Stimulated activated CD4-positive, alpha-beta T cell treated with anti-CD3 and anti-CD28 coated beads, Interleukin-4, amount 100 ng/mL, for 4 hours (primary cell): ENCODE results near the gene TPTE.
"Not testable (repeated sequence)": the region's sequence is repeated elsewhere in the genome, so short reads cannot be mapped to it uniquely, and the experiment has no call there.

Experiments
- DNase-seq, 2 experiments: peaks; one replicate each; pipeline ENCODE4 v3.0.0-alpha.2; 2020

Gene TPTE

DNA sequence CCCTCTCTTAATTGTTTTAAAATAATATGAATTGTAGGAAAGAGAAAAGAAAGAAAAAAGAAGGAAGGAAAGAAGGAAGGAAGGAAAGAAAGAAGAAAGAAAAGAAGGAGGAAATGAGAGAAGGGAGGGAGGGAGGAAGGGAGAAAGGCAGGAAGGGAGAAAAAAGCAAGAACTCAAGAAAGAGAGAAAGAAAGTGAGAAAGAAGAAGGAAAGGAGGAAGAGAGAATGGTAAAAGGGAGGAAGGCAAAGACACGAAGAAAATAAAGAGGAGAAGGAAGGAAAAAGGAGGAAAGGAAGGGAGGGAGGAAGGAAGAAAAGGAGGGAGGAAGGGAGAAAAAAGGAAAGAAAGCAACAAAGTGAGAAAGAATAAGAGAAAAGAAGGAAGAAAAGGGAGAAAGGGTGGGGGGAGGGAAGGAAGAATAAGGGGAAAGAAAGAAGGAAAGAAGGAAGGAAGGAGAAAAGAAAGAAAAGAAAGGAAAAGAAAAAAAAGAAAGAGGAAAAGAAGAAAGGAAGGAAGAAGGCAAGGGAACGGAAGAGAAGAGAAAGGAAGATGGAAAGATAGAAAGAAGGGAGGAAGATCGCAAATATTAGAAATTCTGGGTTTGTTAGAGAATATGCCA is 95.9 kb downstream of the TPTE start:
- DNase-seq, result not testable (repeated sequence)

- DNase-seq, result no peak
Measured at GRCh38 chr21:10627316-10627863, 106.0 kb downstream of the TPTE start.

DNA sequence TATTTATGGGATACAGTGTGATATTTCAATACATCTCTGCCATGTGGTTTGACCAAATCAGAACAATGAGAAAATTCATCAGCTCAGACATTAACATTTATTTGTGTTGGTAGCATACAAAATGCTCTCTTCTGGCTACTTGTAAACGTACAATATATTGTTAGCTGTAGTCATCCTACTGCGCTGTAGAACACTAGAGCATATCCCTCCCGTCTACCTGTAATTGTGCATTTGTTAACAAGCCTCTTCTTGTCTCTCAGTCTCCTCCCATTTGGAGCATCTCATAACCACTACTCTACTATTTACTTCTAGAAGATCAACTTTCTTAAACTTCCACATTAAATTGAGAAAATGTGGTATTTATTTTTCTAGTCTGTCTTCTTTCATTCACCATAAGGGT is 107.9 kb downstream of the TPTE start:
- not testable (repeated sequence) for DNase-seq

DNA sequence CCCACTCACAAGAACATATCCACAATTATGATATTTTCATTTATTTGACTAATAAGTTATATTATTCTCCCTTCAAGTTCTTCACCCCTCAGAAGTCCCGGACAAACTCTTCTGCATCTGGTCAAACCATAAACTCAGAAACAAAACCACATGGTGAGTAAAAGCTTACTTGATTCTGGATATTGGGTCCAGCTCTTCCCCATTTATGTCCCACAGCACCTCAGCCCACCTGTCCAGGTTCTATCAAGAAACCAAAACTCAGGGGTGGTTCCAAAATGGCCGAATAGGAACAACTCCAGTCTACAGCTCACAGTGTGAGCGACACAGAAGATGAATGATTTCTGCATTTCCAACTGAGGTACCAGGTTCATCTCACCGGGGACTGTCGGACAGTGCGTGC is 109.4 kb downstream of the TPTE start:
- not testable (repeated sequence) for DNase-seq

- DNase-seq, result not testable (repeated sequence)
Measured at GRCh38 chr21:10631316-10631715, 109.9 kb downstream of the TPTE start.

DNA sequence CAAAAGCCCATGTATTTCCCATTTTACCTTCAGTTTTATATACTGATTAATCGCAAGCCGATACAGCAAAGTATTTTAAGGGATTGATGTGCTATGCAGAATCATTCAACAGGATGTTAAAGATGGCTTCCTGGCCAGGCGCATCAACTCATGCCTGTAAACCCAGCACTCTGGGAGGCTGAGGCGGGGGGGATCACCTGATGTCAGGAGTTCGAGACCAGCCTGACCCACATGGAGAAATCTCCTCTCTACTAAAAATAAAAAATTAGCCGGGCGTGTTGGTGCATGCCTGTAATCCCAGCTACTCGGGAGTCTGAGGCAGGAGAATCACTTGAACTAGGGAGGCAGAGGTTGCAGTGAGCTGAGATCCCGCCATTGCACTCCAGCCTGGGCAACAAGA is 116.8 kb downstream of the TPTE start:
- not testable (repeated sequence) for DNase-seq

DNA sequence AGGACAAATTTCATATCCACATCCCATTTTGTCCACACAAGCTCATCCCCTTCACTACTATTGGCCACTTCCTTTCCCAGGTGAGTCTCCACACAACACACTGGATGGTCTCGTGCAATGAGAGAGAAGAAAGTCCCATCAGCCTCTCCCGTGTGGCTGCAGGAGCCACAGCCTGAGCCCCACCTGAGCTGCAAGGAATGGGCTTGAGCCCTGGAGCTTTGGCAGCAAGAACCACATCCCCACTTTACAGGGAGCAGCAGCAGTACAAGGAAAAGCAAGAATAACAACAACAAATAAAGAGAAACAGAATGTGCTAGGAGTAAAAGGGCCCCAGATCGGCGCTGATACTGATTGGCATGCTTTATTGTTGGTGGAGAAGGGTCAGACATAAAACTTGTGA is 117.7 kb downstream of the TPTE start:
- no peak for DNase-seq

DNA sequence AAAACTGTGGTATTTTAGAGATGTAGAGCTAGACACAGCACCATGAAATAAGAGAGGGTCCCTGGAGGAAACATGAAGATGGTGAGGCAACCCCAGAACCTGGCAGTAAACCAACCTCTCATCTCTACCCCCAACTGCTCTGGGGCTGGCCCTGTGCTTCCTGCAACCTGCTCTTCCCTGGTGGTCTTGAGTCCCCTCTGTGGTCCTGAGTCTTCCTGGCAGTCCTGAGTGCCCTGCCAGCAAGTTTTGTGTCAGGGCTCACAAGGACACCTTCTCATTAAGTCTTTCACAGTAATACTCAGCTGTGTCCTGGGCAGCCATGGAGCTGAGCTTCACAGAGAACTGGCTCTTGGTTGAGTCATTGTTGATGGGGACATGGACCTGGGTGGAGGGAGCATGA is 118.4 kb downstream of the TPTE start:
- not testable (repeated sequence) for DNase-seq

DNA sequence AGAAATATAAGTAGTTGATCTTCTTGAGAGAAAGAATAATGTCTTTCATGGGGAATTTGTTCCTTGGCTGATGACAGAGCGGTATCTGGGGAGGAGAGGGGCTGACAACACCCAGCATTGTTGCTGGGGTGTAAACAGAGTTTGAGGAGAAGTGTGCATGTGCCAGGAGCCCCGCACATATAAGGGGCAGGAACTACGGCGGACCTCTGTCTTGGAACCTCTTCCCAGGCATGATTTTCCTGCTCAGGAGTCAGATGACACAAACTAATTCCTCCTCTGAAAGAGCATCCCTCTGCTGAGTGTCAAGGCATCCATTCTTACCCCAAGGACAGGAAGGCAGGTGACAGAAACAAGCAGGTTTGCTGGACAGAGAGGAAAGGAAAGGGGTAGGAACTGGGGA is 119.1 kb downstream of the TPTE start:
- no peak for DNase-seq

- no peak for DNase-seq
Measured at GRCh38 chr21:10641107-10641506, 119.7 kb downstream of the TPTE start.

DNA sequence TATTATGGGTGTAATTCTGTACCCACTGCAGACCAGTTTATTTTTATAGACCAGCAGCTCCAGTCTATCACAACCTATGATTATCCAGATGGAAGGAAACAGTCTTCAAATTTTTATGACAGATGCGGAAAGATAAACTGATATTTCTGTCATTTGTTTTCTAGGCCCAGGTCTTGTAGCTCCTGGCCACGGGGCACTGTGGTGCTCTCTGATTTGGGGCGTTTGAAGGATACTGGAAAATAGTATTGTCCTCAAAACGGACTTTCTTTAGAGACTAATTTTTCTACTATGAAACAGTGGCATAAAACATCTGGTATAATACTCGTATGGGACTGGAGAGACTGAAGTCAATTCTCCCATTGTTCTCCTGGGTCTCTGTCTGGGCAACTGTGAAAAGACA is 124.3 kb downstream of the TPTE start:
- not testable (repeated sequence) for DNase-seq

GRCh38 chr21:10649350-10650149 is 128.2 kb downstream of the TPTE start:
- not testable (repeated sequence) for DNase-seq

- not testable (repeated sequence) for DNase-seq
Measured at GRCh38 chr21:10650297-10650696, 128.9 kb downstream of the TPTE start.
